GM12892 (cell line): ENCODE measurements around the gene EPDR1.
"Not testable (repeated sequence)": the region's sequence is repeated elsewhere in the genome, so short reads cannot be mapped to it uniquely, and the experiment has no call there.

Source experiments
- DNase-seq: peaks from one replicate; pipeline ENCODE4 v3.0.0; 2011; ENCODE audit not compliant: insufficient read length
- FAIRE-seq: peaks from 2 replicates; lab custom pipeline; 2011; peaks lifted over from hg19 to GRCh38; lab: Jason Lieb, UNC
- POLR2A ChIP-seq: IDR thresholded peaks from 2 replicates; pipeline ENCODE4 v1.6.1; 2011; ENCODE audit warnings: low read depth, low read length, control low read depth
- POLR2AphosphoS5 ChIP-seq: IDR thresholded peaks from 2 replicates; pipeline ENCODE4 v1.6.1; 2011; ENCODE audit warnings: low read depth, low read length, control low read depth
- TAF1 ChIP-seq: IDR thresholded peaks from 2 replicates; pipeline ENCODE4 v1.6.1; 2011; ENCODE audit warnings: low read depth, mild to moderate bottlenecking, control low read depth, low read length, borderline replicate concordance

Gene EPDR1

DNA sequence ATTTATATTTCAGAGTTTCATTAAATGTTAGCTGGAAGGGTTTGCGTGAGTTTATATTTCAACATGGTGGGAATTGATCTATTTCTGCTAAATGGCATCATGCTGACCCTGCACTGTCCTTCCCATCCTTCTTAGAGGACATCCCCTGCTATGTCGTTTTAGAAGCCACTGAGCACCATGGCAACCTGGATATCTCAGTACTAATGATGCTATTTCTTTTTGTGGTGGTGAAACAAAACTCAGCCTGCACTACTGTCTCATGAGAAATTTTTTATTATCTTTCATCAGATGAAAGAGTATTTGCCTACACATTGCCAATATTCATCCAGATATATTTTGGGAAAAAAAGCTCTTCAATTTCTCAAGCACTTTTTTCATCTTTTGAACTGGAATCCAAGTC, 12.1 kb downstream of the EPDR1 start:
- TF ChIP-seq POLR2AphosphoS5 (no peak), POLR2A (no peak), TAF1 (no peak)
- FAIRE-seq, result no peak
- DNase-seq, result no peak

DNA sequence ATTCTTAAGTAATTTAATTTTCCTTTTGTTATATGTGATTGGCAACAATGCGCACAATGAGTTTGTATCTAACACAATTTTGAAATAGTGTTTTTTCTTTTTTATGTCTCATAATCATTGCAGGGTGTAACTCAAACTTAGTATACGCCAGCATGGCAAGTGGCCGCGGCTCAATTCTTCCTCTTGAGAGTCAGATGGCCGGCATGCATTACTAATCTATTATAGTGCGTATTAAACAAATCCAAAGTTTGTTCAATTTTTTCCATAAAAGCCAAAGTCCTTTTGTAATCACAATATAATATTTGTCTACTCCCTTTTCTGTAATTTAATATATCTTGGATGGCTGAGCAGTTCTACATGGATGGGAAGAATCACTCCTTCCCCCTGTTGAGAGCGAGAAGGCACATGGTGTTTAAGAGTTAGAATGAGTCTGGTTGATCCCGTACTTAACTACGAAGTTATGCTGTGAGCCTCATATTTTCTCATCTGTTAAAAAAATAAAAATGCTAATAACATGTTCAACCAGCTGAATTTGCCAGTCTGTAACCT, 12.7 kb downstream of the EPDR1 start:
- FAIRE-seq, result no peak
- TF ChIP-seq POLR2AphosphoS5 (no peak), POLR2A (no peak), TAF1 (no peak)
- no peak for DNase-seq

DNA sequence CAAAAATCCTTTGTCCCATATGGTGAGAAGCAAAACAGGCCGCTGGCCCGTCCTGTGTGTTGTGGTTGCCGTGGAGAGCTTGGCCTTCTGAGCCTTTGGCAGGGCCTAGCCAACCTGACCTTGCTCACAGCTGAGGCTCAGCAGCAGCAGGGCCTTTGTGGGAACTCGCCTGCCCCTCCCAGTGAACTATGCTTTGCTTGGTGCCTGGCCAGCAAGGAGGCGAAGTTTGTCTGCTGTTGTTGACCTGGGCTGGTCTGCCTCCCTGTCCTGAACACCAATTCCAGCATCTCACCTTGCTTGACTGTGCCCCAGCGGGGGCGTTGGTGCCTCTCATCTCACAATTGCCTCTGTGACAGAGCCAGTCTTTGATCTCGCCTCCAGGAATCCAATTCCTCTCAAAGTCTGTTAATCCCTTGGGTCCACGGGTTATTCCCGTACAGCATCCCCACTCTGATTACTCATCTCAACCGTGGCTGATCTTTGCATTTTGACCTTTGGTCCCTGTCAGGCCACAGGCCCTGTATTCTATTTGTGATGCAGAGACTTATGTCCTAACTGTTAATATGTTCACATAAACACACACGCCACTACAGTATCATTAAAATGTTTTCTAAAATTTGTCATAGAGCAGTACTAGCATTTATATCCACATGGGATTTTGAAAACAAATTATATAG, 22.6 kb downstream of the EPDR1 start:
- FAIRE-seq (no peak), DNase-seq (no peak)
- TF ChIP-seq TAF1, result no peak
- no peak for TF ChIP-seq POLR2AphosphoS5
- TF ChIP-seq POLR2A, result no peak

DNA sequence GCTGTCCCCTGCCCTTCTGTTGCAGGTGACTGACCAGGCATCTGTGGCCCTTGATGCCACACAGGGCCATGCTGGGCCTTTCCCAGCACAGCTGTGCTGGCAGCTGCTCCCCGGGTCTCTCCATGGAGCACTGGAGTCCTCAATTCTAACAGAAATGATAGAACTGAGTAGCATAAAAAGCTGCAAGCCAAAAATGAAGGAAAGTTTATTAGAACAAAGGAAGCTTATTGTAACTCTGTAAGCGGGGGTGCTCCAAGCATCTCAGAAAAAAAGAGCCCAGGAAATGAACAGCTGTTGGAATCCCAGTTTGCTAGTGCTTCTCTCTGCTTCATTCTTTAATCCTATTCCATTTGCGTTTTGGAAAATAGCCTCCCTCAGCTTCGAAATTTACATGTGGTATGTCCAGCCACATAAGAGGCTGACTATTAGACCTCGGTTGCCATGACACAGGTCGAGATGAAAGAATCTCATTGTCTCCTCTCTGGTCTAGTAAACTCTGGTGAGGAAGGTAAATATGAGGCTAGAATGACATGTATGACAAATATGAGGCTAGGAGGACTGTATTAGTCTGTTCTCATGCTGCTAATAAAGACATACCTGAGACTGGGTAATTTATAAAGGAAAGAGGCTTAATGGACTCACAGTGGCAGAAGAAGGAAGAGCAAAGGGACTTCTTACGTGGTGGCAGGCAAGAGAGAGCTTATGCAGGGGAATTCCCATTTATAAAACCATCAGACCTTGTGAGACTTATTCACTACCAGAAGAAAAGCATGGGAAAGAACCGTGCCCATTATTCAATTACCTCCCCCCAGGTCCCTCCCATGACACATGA, 23.7 kb downstream of the EPDR1 start:
- FAIRE-seq (no peak), DNase-seq (no peak)
- TF ChIP-seq POLR2A (no peak), POLR2AphosphoS5 (no peak), TAF1 (no peak)

DNA sequence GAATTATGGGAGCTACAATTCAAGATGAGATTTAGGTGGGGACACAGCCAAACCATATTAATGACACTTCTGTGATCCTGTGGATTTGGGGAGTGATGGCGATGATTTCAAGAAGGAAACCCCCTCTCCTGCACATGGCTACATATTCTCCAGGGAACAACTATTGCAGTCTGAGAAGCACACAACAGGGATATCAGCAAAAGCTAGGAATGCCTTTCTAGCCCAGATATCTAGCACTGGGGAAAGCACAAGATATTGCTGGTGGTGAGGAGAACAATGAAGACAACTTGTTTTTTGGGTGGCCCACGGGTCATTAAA, 24.3 kb downstream of the EPDR1 start:
- TF ChIP-seq POLR2AphosphoS5 (no peak), POLR2A (no peak), TAF1 (no peak)
- FAIRE-seq (no peak), DNase-seq (no peak)

DNA sequence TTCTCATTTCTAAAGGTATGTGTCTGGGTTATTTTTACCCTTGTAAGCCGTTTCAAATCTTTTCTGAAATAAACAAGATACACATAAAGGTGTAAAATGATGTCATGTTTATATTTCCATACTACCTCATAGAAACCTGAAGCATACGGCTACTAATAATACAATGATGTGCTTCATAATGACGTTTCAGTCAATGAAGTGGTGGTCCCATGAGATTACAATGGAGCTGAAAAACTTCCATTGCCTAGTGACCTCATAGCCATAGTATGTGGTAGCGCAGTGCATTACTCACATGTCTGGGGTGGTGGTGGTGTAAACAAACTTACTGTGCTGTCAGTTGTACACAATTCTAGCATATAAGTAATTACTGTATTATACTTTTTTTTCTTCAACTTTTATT, 24.9 kb downstream of the EPDR1 start:
- TF ChIP-seq POLR2A (no peak), POLR2AphosphoS5 (no peak), TAF1 (no peak)
- no peak for FAIRE-seq
- no peak for DNase-seq

DNA sequence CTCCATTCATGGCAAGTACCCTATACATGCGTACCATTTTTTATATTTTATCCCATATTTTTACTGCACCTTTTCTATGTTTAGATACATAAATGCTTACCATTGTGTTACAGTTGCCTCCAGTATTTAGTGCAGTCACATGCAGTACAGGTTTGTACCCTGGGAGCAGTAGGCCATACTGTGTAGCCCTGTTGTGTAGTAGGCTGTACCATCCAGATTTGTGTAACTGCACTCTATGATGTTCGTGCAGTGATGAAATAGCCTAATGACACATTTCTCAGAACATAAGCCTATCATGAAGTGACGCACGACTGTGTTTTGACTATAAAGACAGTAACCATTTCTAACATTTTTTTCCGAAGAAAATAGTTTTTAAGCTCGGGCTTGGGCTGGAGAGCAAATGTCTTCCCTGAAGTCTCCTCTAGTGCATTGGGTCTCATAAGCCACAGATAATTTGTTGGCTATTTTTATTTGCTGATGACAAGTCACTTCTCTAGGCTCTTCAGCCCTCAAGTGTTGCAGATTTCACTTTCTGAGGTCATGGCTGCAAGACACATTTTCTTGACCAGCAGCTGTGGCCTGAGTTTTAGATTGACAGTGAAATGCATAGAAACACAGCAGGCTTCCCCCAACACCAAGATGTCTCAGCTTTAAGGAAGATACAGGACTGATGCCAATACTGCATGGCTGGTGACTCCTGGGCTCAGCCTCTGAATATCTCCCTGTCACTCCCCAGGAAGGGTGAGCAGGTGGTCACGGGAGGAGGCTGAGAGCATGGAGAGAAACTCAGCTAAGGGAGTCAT, 26.9 kb downstream of the EPDR1 start:
- peak; percentile 54 for FAIRE-seq
- TF ChIP-seq POLR2A (no peak), TAF1 (no peak), POLR2AphosphoS5 (no peak)
- no peak for DNase-seq

DNA sequence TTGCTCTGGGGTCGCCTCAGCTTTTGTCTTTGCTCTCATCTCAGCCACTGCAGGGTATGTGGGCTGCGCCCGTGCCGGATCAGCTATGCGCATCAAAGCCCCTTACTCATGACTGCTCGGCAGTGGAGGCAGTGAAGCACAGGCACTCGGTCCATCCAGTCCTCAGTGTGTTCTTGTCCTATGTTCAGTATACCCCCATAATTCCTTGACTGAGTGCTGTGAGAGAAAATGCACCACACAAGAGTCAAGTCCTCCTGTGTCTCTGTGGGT, 27.4 kb downstream of the EPDR1 start:
- DNase-seq (no peak), FAIRE-seq (no peak)
- TF ChIP-seq POLR2AphosphoS5, result no peak
- TF ChIP-seq POLR2A, result no peak
- no peak for TF ChIP-seq TAF1

DNA sequence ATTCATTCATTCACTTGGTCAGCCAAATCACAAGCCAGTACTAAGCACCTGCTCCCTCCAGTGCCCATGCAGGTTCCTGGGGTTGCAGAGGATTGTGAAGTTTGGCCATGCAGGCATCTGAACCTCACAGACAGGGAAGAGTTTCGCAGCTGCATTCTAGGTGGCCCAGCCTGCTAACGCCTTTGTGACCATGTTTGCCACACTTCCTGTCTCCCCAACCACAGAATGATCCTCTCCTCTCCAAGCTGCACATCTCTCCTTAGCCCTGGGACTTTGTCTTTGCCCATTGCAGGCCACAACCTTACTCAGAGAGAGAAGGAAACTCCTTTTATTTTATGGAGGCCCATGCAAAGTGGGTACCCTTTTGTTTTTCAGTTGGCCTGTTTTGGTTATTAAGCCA, 31.8 kb downstream of the EPDR1 start:
- no peak for FAIRE-seq
- no peak for DNase-seq
- TF ChIP-seq POLR2A (no peak), TAF1 (no peak), POLR2AphosphoS5 (no peak)

DNA sequence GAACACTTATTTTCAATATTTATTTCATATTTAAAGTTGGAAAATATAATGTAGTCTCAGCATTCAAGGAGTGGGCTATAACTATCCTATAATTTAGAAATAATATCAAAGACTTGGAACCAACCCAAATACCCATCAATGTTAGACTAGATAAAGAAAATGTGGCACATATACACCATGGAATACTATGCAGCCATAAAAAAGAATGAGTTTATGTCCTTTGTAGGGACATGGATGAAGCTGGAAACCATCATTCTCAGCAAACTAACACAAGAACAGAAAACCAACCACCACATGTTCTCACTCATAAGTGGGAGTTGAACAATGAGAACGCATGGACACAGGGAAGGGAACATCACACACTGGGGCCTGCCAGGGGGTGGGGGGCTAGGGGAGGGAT, 33.8 kb downstream of the EPDR1 start:
- not testable (repeated sequence) for DNase-seq, FAIRE-seq

DNA sequence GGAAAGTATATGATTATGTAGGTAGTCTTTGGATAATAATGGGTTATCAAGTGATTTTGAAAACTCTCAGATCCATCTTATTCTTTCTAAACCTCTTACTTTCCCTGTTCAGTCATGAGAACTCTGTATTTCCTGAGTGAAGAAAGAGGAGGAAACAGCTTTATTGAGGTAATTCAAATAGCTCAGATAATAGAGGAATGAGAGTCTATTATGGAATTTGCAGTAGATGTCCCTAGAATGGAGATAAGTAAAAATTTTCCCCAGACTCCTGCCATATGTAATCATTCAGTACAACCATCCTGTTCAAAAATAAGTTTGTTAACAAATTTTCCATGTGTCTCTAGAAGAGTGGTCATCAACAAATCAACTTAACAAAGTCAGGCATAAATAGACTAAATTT, 36.4 kb downstream of the EPDR1 start:
- FAIRE-seq, result no peak
- TF ChIP-seq POLR2A, result no peak
- no peak for TF ChIP-seq POLR2AphosphoS5
- no peak for TF ChIP-seq TAF1
- DNase-seq, result no peak
